GDM1 (cell line): ENCODE results near the gene ART4.

Experiments
- DNase-seq: peaks from one replicate; lab custom pipeline; 2025; lab: John Stamatoyannopoulos, UW

The ART4 gene

GRCh38 chr12:14843425-14843887, at the start of gene ART4:
ART4 (minus strand) TSS chr12:14843526; CDS start chr12:14843113, 413 bp downstream.
- DNase-seq: no peak

GRCh38 chr12:14892726-14893505, 49.6 kb upstream of the ART4 start:
- DNase-seq: no peak

- no peak for DNase-seq
Measured at GRCh38 chr12:14890701-14891100, 47.4 kb upstream of the ART4 start.

- no peak for DNase-seq
Measured at GRCh38 chr12:14886271-14886670, 42.9 kb upstream of the ART4 start.

GRCh38 chr12:14885718-14886221, 42.4 kb upstream of the ART4 start, which contains the start of gene MGP:
MGP (minus strand) TSS chr12:14885854; CDS start chr12:14885791, 63 bp downstream.
- DNase-seq: no peak

GRCh38 chr12:14884458-14884878, 41.1 kb upstream of the ART4 start:
- DNase-seq: peak; percentile 33

- no peak for DNase-seq
Measured at GRCh38 chr12:14883686-14884085, 40.4 kb upstream of the ART4 start.

- no peak for DNase-seq
Measured at GRCh38 chr12:14880890-14881453, 37.6 kb upstream of the ART4 start.

- DNase-seq: no peak
Measured at GRCh38 chr12:14879222-14879933, 36.1 kb upstream of the ART4 start.

- no peak for DNase-seq
Measured at GRCh38 chr12:14878488-14878887, 35.2 kb upstream of the ART4 start.

GRCh38 chr12:14876833-14877232, 33.5 kb upstream of the ART4 start:
- DNase-seq: no peak

GRCh38 chr12:14874882-14875281, 31.6 kb upstream of the ART4 start:
- no peak for DNase-seq

- peak; percentile 10 for DNase-seq
Measured at GRCh38 chr12:14873440-14874185, 30.3 kb upstream of the ART4 start.

GRCh38 chr12:14871886-14872285, 28.6 kb upstream of the ART4 start:
- no peak for DNase-seq

GRCh38 chr12:14871247-14871646, 27.9 kb upstream of the ART4 start:
- no peak for DNase-seq

GRCh38 chr12:14868916-14869506, 25.7 kb upstream of the ART4 start:
- no peak for DNase-seq

- DNase-seq: no peak
Measured at GRCh38 chr12:14860490-14860889, 17.2 kb upstream of the ART4 start.

- no peak for DNase-seq
Measured at GRCh38 chr12:14858513-14858912, 15.2 kb upstream of the ART4 start.

GRCh38 chr12:14854586-14855183, 11.4 kb upstream of the ART4 start:
- DNase-seq: no peak

GRCh38 chr12:14853961-14854360, 10.6 kb upstream of the ART4 start:
- no peak for DNase-seq

GRCh38 chr12:14852880-14853279, 9.6 kb upstream of the ART4 start:
- DNase-seq: no peak
